Subcutaneous adipose tissue (tissue), 4 donors: ENCODE measurements around the gene SGIP1. TPM values are rescaled to one million over a fixed set of nuclear protein-coding genes. Genes with fewer than 3 reads are reported as not detected.

Experiments
- total RNA-seq, 4 donors: library from RNA; depleted of rRNA; stranded (reverse); fragments of >200 nt; gene quantifications; one replicate each; pipeline ENCODE4 v1.1.0, GENCODE V29; 2016
- TF ChIP-seq, protein P1 (sequence below): fragments of 450-650 bp; IDR thresholded peaks from one replicate; pipeline ENCODE4 v1.5.1; 2016; ENCODE audit warnings: low read depth, mild to moderate bottlenecking, control low read depth, antibody characterized with exemption, moderate library complexity

The SGIP1 gene
- total RNA-seq, 4 donors from 2014 or later: 5.9 to 23.1 (median 18.0) TPM

DNA sequence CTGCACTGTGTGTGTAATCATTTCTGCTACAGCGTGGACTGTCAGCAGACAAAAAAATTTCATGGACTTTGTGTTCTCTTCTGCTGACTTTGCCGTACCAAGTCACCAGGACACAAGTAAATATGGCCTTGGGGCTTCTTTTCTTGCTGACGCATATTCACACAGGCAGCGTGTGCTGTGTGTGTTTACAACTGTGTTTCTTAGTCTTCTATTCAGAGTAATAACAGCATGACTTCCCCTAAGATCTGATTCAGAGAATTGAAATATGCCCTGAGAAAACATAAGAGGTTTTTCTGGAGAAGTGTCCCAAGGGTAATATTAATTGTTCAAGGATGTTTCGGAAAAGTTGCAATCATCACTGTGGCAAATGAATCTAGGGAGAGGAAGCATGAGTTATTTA, 171.2 kb downstream of the SGIP1 start:
- TF ChIP-seq, protein P1, sequence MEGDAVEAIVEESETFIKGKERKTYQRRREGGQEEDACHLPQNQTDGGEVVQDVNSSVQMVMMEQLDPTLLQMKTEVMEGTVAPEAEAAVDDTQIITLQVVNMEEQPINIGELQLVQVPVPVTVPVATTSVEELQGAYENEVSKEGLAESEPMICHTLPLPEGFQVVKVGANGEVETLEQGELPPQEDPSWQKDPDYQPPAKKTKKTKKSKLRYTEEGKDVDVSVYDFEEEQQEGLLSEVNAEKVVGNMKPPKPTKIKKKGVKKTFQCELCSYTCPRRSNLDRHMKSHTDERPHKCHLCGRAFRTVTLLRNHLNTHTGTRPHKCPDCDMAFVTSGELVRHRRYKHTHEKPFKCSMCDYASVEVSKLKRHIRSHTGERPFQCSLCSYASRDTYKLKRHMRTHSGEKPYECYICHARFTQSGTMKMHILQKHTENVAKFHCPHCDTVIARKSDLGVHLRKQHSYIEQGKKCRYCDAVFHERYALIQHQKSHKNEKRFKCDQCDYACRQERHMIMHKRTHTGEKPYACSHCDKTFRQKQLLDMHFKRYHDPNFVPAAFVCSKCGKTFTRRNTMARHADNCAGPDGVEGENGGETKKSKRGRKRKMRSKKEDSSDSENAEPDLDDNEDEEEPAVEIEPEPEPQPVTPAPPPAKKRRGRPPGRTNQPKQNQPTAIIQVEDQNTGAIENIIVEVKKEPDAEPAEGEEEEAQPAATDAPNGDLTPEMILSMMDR: no peak

DNA sequence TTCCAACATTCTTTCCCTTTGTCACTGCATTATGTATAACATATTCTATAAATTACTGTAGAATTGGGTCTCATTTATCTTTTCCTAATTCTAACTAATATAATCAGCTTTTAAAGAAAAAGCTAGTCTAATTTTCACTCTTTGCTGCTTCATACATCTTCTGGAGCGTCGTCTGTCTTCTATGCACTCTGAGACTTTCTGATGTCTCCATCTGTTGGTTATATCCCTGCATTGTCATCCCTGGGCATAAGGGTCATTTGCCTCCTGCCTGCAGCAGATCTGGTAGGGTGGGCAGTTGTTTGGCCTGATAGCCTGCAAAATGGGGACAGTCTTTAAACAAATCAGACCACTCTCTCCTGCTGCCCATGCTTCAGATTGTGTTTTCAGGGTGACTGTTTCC, 177.5 kb downstream of the SGIP1 start:
- TF ChIP-seq, protein P1: no peak

DNA sequence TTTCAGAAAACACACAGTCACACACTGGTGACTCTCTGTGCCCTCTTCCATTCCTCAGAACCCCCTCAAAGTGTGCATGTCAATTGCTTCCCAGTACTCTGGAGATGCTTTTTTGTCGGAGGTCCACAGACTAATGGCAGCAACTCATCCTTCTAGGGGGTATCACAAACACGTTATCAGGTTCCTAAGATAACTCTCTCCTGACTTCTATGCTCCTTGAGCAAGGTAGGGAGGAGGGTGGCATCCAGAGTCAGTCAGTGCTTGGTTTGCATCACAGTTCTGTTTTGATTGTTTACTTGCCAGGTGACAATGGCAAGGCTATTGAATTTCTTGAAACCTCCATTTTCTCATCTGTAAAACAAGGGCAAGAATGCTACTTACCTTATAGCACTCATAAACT, 178.9 kb downstream of the SGIP1 start:
- TF ChIP-seq, protein P1: no peak

DNA sequence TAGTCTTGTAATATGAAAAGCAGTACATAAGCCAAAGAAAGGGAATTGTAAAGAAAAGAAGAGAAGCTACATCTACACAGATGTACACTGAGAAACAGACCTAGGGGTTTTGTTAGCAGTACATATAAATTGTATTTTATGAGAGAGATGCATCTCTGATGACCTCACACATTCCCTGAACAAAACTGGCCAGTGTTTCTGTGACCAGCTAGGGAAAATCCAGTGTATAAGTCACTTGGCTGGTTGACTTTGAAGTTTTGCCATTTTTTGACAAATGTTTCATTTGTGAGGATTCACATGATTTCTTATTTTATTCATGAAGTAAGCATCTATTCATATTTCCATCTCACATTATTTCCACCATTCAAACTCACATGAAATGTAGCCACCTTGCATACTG, 190.0 kb downstream of the SGIP1 start:
- TF ChIP-seq, protein P1: no peak

DNA sequence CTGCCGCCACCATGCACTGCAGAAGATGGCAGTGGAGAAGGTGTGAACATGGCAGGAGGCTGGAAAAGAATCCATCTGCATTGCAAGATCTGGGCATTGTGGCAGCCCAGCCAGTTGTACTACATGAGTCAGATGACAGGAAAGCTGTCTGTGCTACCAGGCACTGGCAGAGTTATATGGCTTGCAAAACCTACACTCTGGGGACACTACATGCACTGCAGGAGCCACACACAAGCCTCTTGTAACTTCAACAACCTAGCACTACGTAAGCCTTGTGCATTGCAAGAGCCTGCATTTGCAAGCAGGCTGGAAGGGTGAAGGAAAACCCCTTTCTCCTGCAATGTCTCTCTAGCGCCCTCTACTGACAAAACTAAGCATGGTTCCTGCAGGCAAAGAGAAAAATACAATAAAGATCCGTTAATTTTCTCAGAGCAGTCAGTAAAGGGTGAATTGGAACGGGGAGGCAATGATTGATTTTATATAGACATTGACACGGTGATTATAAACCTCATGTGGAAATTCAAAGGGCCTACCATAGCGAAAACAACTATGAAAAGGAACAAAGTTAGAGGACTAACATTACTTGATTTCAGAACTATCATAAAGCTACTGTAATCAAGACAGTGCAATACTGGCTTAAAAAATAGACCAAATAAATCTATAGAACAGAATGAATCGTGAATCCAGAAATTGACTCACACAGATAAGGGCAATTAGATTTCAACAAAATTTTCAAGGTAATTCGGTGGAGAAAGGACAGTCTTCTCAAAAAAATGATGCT, 192.1 kb downstream of the SGIP1 start:
- TF ChIP-seq, protein P1: no peak

DNA sequence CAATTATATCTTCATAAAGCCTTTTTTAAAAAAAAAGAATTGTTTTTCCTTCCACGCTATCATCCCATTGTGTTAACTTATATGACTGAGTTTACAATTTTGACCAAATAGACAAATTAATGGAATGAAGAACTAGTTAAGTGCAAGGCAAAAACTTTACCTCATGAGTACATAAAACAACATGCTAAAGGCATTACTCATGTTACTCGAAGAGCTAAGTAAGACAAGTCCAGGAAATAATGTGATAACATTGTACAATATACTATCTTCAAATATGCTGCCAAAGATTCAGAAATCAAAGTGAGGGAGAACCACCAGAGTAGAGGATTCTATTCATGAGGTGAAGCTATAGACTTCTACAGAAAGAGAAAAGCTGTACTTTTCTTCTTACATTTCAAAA, 194.1 kb downstream of the SGIP1 start:
- TF ChIP-seq, protein P1: no peak

DNA sequence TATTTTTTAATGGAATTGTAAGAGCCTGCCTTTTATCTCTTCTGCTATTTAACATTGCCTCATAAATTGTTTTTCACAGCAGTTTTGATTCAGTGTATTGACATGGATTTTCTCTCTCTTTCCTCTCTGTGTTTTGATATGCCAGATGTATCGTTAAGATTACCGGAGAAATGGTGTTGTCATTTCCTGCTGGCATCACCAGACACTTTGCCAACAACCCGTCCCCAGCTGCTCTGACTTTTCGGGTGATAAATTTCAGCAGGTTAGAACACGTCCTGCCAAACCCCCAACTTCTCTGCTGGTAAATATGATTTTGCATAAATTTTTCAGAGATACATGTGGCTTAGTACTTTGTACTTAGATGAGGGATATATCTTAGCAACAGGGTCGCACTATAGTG, 195.2 kb downstream of the SGIP1 start:
- TF ChIP-seq, protein P1: no peak
